Kidney (tissue), 14 donors: ENCODE measurements around the gene EMC10. TPM values are rescaled to one million over a fixed set of nuclear protein-coding genes. Genes with fewer than 3 reads are reported as not detected.
A peak's percentile ranks its signal among the peaks of the same experiment; 100 is the strongest.

ENCODE experiments used
- DNase-seq, 5 donors: peaks; one replicate each; pipeline ENCODE4 v3.0.0-alpha.2; 2013 to 2020
- FAIRE-seq: peaks from 2 replicates; lab custom pipeline; 2012; peaks lifted over from hg19 to GRCh38; lab: Jason Lieb, UNC
- H3K27ac ChIP-seq, 2 donors: one replicate each; pipeline ENCODE4 v1.7.0; 2013; ENCODE audit warnings: low read depth in 2 of 2, low read length in 2 of 2, inconsistent platforms in 1 of 2
- H3K27me3 ChIP-seq: one replicate; pipeline ENCODE4 v1.7.1; 2013; ENCODE audit warnings: low read length, inconsistent platforms; ENCODE audit not compliant: control insufficient read depth, insufficient read depth
- H3K36me3 ChIP-seq, 3 donors: one replicate each; pipeline versions ENCODE4 v1.7.0 to v1.7.1; 2013; ENCODE audit warnings: low read length in 3 of 3, control low read depth in 1 of 3, inconsistent platforms in 1 of 3; ENCODE audit not compliant: insufficient read depth in 3 of 3, control insufficient read depth in 2 of 3
- H3K4me1 ChIP-seq, 3 donors: one replicate each; pipeline versions ENCODE4 v1.7.0 to v1.7.1; 2013; ENCODE audit warnings: low read length in 3 of 3, inconsistent platforms in 1 of 3, low read depth in 1 of 3; ENCODE audit not compliant: control insufficient read depth in 2 of 3, insufficient read depth in 2 of 3
- H3K4me3 ChIP-seq, 3 donors: one replicate each; pipeline versions ENCODE4 v1.7.0 to v1.8.1; 2013; ENCODE audit warnings: low read length in 3 of 3, control low read depth in 1 of 3, inconsistent platforms in 1 of 3
- H3K9ac ChIP-seq, 3 donors: one replicate each; pipeline versions ENCODE4 v1.7.0 to v1.7.1; 2013; ENCODE audit warnings: low read length in 3 of 3, control low read depth in 1 of 3, inconsistent platforms in 1 of 3
- H3K9me3 ChIP-seq, 3 donors: one replicate each; pipeline versions ENCODE4 v1.7.0 to v1.7.1; 2013; ENCODE audit warnings: low read length in 3 of 3, control low read depth in 1 of 3, inconsistent platforms in 1 of 3; ENCODE audit not compliant: control insufficient read depth in 2 of 3, insufficient read depth in 1 of 3
- intact Hi-C: fragments of 100-400 bp; cut with DNase I; formaldehyde crosslinking; loops from one replicate; pipeline ENCODE4 v1.11.1; 2022
- polyA plus RNA-seq: library from polyadenylated mRNA; stranded (reverse); fragments of 350-450 nt; fragmentation: Illumina TruSeq; extraction: RNeasy Lipid Tissue Mini Kit (QIAGEN cat#74804); gene quantifications from one replicate; pipeline ENCODE4 v1.2.3, GENCODE V29; 2014; ENCODE audit warnings: low read depth, low replicate concordance; ENCODE audit not compliant: insufficient read depth
- total RNA-seq: library from RNA; stranded (reverse); fragmentation: NEBNext Ultra II Directional; extraction: Animal tissue kit (Norgen Biotek cat#: 25700); gene quantifications from one replicate; pipeline ENCODE4 v1.2.1, GENCODE V29; 2021
- TF ChIP-seq, protein P1 (sequence below): IDR thresholded peaks from 3 replicates; pipeline ENCODE4 v1.5.1; 2012; ENCODE audit warnings: mild to moderate bottlenecking, moderate library complexity, borderline replicate concordance; ENCODE audit not compliant: insufficient read depth; ENCODE audit errors: extremely low read depth
- donor health status: control.
- donor health status: control.
- donor health status: control.
- donor health status: control.
- donor health status: control.
- donor health status: DM: yes; HTN: yes; CAD: no.
- donor health status: Normal renal cell carcinoma (clear cell type).

EMC10 gene
- total and polyA plus RNA-seq, 2 donors from 2014 or later = 184 to 199 TPM

DNA sequence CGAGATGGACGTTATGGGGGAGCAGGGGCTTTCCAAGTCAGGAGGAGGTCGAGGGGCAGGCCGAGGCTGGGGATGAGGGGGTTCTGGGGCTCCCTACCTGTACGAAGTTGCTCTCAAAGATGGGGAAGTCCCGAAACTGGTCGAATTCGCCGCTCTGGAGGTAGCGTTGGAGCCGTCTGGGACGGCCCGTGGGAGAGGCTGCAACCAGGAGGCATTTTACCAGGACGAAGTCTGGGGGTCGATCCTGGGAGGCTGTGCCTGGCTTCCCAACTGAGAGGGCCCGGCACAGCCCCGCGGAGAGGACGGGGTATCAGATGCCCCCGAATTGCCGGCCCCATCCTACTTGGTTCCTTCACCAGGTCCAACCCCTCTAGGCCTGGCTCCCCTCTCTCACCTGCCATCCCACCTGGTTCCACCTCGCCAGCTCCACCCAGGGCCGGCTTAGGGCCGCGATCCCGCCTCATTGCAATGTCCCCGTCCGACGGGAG is 527 bp upstream of the EMC10 start:
- peak overlapping the region; percentile 53 to 82 for H3K27ac ChIP-seq
- FAIRE-seq (no peak), DNase-seq (no peak)
- intact Hi-C loops = no loop called here
- peak overlapping the region in 2 of 3 donors; percentile 88 to 96 for H3K4me3 ChIP-seq
- peaks cover 0 to 9% (median 0%) of the 10 kb centered on the region in 3 donors for H3K4me1 ChIP-seq
- H3K36me3 ChIP-seq = peaks cover 0 to 12% (median 10%) of the 10 kb centered on the region in 3 donors
- no peak overlapping the region for H3K9ac ChIP-seq
- H3K9me3 ChIP-seq = no peaks in the 10 kb centered on the region
- no peaks in the 10 kb centered on the region for H3K27me3 ChIP-seq
- TF ChIP-seq, protein P1, sequence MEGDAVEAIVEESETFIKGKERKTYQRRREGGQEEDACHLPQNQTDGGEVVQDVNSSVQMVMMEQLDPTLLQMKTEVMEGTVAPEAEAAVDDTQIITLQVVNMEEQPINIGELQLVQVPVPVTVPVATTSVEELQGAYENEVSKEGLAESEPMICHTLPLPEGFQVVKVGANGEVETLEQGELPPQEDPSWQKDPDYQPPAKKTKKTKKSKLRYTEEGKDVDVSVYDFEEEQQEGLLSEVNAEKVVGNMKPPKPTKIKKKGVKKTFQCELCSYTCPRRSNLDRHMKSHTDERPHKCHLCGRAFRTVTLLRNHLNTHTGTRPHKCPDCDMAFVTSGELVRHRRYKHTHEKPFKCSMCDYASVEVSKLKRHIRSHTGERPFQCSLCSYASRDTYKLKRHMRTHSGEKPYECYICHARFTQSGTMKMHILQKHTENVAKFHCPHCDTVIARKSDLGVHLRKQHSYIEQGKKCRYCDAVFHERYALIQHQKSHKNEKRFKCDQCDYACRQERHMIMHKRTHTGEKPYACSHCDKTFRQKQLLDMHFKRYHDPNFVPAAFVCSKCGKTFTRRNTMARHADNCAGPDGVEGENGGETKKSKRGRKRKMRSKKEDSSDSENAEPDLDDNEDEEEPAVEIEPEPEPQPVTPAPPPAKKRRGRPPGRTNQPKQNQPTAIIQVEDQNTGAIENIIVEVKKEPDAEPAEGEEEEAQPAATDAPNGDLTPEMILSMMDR = no peak

DNA sequence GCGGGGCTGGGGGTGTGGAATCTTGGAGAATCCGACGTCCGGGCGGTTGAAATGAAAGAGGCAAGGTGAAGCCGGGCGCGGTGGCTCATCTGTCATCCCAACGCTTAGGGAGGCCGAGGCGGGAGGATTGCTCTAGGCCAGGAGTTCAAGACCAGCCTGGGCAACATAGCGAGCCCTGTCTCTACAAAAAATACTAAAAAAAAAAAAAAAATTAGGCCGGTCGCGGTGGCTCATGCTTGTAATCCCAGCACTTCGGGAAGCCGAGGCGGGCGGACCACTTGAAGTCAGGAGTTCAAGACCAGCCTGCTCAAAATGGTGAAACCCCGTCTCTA is 566 bp downstream of the EMC10 start:
- Histone ChIP-seq H3K27me3 (no peaks in the 10 kb centered on the region), H3K4me1 (peaks cover 0 to 9% (median 0%) of the 10 kb centered on the region in 3 donors), H3K27ac (peak overlapping the region; percentile 62 to 82), H3K4me3 (peak overlapping the region; percentile 81 to 96 (median 88)), H3K9ac (peak overlapping the region in 2 of 3 donors; percentile 72 to 81), H3K9me3 (no peaks in the 10 kb centered on the region), H3K36me3 (peaks cover 0 to 14% (median 10%) of the 10 kb centered on the region in 3 donors)
- TF ChIP-seq, protein P1 = no peak
- no peak for FAIRE-seq
- intact Hi-C loops = no loop called here
- no peak for DNase-seq

DNA sequence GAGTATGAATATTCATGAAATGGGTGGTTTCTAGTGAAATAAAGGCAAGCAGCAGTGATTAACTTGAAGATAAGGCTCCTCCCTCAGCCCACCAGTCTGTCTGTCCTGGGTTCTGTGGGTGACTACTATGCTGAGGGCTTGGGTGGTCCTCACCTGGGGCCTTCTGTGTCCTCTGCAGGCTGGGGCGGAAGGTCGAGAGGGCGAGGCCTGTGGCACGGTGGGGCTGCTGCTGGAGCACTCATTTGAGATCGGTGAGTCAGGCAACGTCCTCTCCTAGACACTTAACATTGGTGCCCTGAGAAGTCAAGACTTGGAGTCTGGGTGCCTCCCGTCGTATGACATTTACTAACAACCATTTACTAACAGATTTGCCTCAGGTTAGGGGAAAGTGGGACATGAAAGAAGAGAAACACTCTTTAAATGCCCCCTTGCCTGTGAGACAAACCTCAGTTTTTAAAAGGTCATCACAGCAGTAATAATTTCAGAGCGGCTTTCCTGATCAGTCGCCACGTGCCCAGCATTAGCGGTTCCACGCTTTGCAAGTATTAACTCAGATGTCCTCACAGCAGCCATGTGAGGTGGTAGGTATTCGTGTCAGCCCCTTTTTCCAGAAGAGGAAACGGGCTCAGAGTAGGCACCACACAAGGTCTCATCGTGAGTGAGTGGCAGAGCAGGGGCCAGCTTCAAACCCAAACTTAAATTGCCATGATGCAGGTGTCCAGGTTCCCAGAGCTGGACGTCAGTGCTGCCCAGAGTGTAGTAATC is 1.6 kb downstream of the EMC10 start:
- peak overlapping the region in 2 of 3 donors; percentile 13 to 96 for H3K4me3 ChIP-seq
- DNase-seq = no peak
- peaks cover 0 to 14% (median 10%) of the 10 kb centered on the region in 3 donors for H3K36me3 ChIP-seq

More for the DNA sequence above, 1.6 kb downstream of the EMC10 start:
- intact Hi-C loops = no loop called here
- Histone ChIP-seq H3K9me3 (no peaks in the 10 kb centered on the region), H3K9ac (no peak overlapping the region), H3K27me3 (no peaks in the 10 kb centered on the region), H3K4me1 (peaks cover 0 to 9% (median 0%) of the 10 kb centered on the region in 3 donors), H3K27ac (no peak overlapping the region)
- TF ChIP-seq, protein P1 = no peak
- no peak for FAIRE-seq
